A549 (cell line): ENCODE data around the gene ARRDC2. TPM values are rescaled to one million over a fixed set of nuclear protein-coding genes. Genes with fewer than 3 reads are reported as not detected.

ENCODE experiments used
- ATAC-seq, 2 experiments: fragments of 200-7000 bp in 1 of 2; fragments of >200 bp in 1 of 2; cut with Nextera tagmentation in 1 of 2; cut with Tn5 transposase in 1 of 2; 3 replicates each; pipeline versions ENCODE4 v1.8.0 to v1.9.1; 2018 to 2020; ENCODE audit warnings: mild to moderate bottlenecking in 1 of 2, moderate library complexity in 1 of 2
- CTCF ChIA-PET: fragments of 300-600 bp; sonication (Branson Sonifier 250); formaldehyde crosslinking; extraction: SDS; loops from one replicate; lab custom pipeline; 2021; ENCODE audit warnings: antibody characterized with exemption, inconsistent platforms; lab: Yijun Ruan, JAX
- POLR2A ChIA-PET: fragments of 350-600 bp; formaldehyde crosslinking; extraction: SDS; loops from one replicate; lab custom pipeline; 2021; ENCODE audit warnings: antibody characterized with exemption, inconsistent platforms; lab: Yijun Ruan, JAX
- DNase-seq, 2 experiments: peaks; one replicate each; pipeline versions ENCODE4 v3.0.0 to v3.0.0-alpha.2; 2011 to 2016; ENCODE audit warnings: low read depth in 1 of 2, low spot score in 1 of 2
- FAIRE-seq: peaks from 2 replicates; lab custom pipeline; 2011; peaks lifted over from hg19 to GRCh38; lab: Jason Lieb, UNC
- H3K27ac ChIP-seq, 2 experiments: fragments of >200 bp; sonication (Bioruptor Twin); formaldehyde crosslinking; 3 replicates each; pipeline ENCODE4 v1.5.1; 2016 to 2017
- H3K4me1 ChIP-seq: fragments of >200 bp; sonication (Bioruptor Twin); formaldehyde crosslinking; 3 replicates; pipeline ENCODE4 v1.6.1; 2016
- H3K4me2 ChIP-seq: fragments of >200 bp; sonication (Bioruptor Twin); formaldehyde crosslinking; 3 replicates; pipeline ENCODE4 v1.6.1; 2016
- H3K4me3 ChIP-seq: fragments of >200 bp; sonication (Bioruptor Twin); formaldehyde crosslinking; 3 replicates; pipeline ENCODE4 v1.5.1; 2016
- H3K9me3 ChIP-seq: fragments of >200 bp; sonication (Bioruptor Twin); formaldehyde crosslinking; 3 replicates; pipeline ENCODE4 v1.6.1; 2016
- ATOH8 ChIP-seq: fragments of 250-450 bp; sonication (Bioruptor Pico); IDR thresholded peaks from 2 replicates; pipeline ENCODE4 v1.5.0; 2020; ENCODE audit warnings: low read depth, mild to moderate bottlenecking, moderate library complexity
- BCL3 ChIP-seq: fragments of >200 bp; sonication (Bioruptor Twin); formaldehyde crosslinking; IDR thresholded peaks from 3 replicates; pipeline ENCODE4 v1.6.1; 2016
- CTCF ChIP-seq: fragments of >200 bp; sonication (Bioruptor Twin); formaldehyde crosslinking; IDR thresholded peaks from 3 replicates; pipeline ENCODE4 v1.5.1; 2016
- EP300 ChIP-seq, 2 experiments: fragments of >200 bp; sonication (Bioruptor Twin); formaldehyde crosslinking; IDR thresholded peaks; 2 replicates in 1 of 2; 3 replicates in 1 of 2; pipeline ENCODE4 v1.6.1; 2016 to 2017
- HES2 ChIP-seq: fragments of >200 bp; sonication (Bioruptor Twin); formaldehyde crosslinking; IDR thresholded peaks from 2 replicates; pipeline ENCODE4 v1.6.1; 2016
- HOXB13 ChIP-seq: fragments of 250-450 bp; sonication (Bioruptor Pico); IDR thresholded peaks from 2 replicates; pipeline ENCODE4 v1.5.0; 2020; ENCODE audit warnings: low read depth, mild to moderate bottlenecking, moderate library complexity
- HOXB5 ChIP-seq: fragments of 250-450 bp; sonication (Bioruptor Pico); IDR thresholded peaks from 2 replicates; pipeline ENCODE4 v1.5.0; 2020; ENCODE audit warnings: mild to moderate bottlenecking, moderate library complexity
- KDM5A ChIP-seq: fragments of 200-600 bp; sonication (generic); IDR thresholded peaks from 2 replicates; pipeline ENCODE4 v1.6.1; 2016; ENCODE audit warnings: antibody characterized with exemption, mild to moderate bottlenecking
- MAX ChIP-seq: IDR thresholded peaks from 2 replicates; pipeline ENCODE4 v1.6.1; 2012
- MAZ ChIP-seq: fragments of 150-350 bp; IDR thresholded peaks from 2 replicates; pipeline ENCODE4 v1.6.1; 2014; ENCODE audit warnings: antibody characterized with exemption, low read depth, low read length, borderline replicate concordance
- MYC ChIP-seq: IDR thresholded peaks from 2 replicates; pipeline ENCODE4 v1.6.1; 2012; ENCODE audit warnings: mild to moderate bottlenecking, inconsistent platforms, low read length, improper control_type of control experiment, borderline replicate concordance
- NFE2L2 ChIP-seq: fragments of 150-350 bp; conservative IDR thresholded peaks from 2 replicates; pipeline ENCODE4 v1.6.1; 2014; ENCODE audit warnings: low read length
- NPAS2 ChIP-seq: fragments of 250-450 bp; sonication (Bioruptor Pico); IDR thresholded peaks from 2 replicates; pipeline ENCODE4 v1.8.0; 2022; ENCODE audit warnings: mild to moderate bottlenecking, moderate library complexity, borderline replicate concordance
- PBX3 ChIP-seq: IDR thresholded peaks from 2 replicates; pipeline ENCODE4 v1.6.1; 2012
- RARB ChIP-seq: fragments of 250-450 bp; sonication (Bioruptor Pico); IDR thresholded peaks from 2 replicates; pipeline ENCODE4 v1.8.0; 2021; ENCODE audit warnings: mild to moderate bottlenecking, moderate library complexity
- RCOR1 ChIP-seq: fragments of 150-350 bp; IDR thresholded peaks from 2 replicates; pipeline ENCODE4 v1.6.1; 2014; ENCODE audit warnings: antibody characterized with exemption, low read length, low read depth
- REST ChIP-seq: fragments of 200-600 bp; sonication (generic); IDR thresholded peaks from 2 replicates; pipeline ENCODE4 v1.6.1; 2016; ENCODE audit warnings: antibody characterized with exemption, mild to moderate bottlenecking, moderate library complexity
- SREBF2 ChIP-seq: fragments of 450-650 bp; IDR thresholded peaks from 2 replicates; pipeline ENCODE4 v1.6.1; 2014; ENCODE audit warnings: mild to moderate bottlenecking, moderate library complexity
- TP53 ChIP-seq: fragments of 250-450 bp; sonication (Bioruptor Pico); IDR thresholded peaks from 2 replicates; pipeline ENCODE4 v1.5.0; 2021; ENCODE audit warnings: mild to moderate bottlenecking, moderate library complexity
- ZNF302 ChIP-seq: fragments of 250-450 bp; sonication (Bioruptor Pico); IDR thresholded peaks from 2 replicates; pipeline ENCODE4 v1.9.0; 2021; ENCODE audit warnings: inconsistent platforms, mild to moderate bottlenecking, moderate library complexity
- WGBS: methylation state at CpG from one replicate; pipeline ENCODE4 v1.1.6; 2017; ENCODE audit errors: missing lambda C conversion rate; 5-methylcytosine and 5-hydroxymethylcytosine counted together
- polyA plus RNA-seq, 4 experiments: library from polyadenylated mRNA; depleted of rRNA in 3 of 4; stranded (reverse); fragments of >200 nt; fragmentation: RNase III in 1 of 4; extraction: RNeasy Plus Mini Kit Qiagen cat#74134 plus additional on column Dnase treatment in 1 of 4; gene quantifications; 2 replicates in 3 of 4; 3 replicates in 1 of 4; pipeline ENCODE4 v1.2.3, GENCODE V29; 2011 to 2017

Gene ARRDC2
- polyA plus RNA-seq, 2 of the 4 experiments (the other 2 are of a cell fraction), result 14.5 to 14.8 TPM

- Histone ChIP-seq H3K27ac (no peak overlapping the region), H3K4me1 (peaks cover 3% of the 10 kb centered on the region; the same call in 1 of the 3 replicates), H3K4me2 (no peak overlapping the region), H3K4me3 (no peak overlapping the region), H3K9me3 (no peaks in the 10 kb centered on the region)
- ATAC-seq (peak; percentile 45 to 51; a peak in 3 of 6 replicates), DNase-seq (no peak), FAIRE-seq (no peak)
- 56% methylated on average over 11 of the region's 11 CpGs for WGBS
- CTCF ChIA-PET, result interaction anchor here (0.9 to 1.7 kb wide), 2 partner anchors 18 to 32 kb away, joined by 3 to 9 read pairs; no protein-coding TSS in a partner anchor
- TF ChIP-seq ZNF302 (CRISPR knock-in tag) (no peak), CTCF (no peak), MYC (no peak), HOXB5 (CRISPR knock-in tag) (no peak), BCL3 (no peak), MAX (no peak), MAZ (no peak), SREBF2 (no peak), TP53 (no peak), ATOH8 (no peak), HOXB13 (no peak), NFE2L2 (no peak), HES2 (no peak), NPAS2 (no peak), RARB (CRISPR knock-in tag) (no peak), RCOR1 (no peak), KDM5A (no peak), PBX3 (no peak), REST (no peak), EP300 (IDR thresholded peaks at IDR 0.05) (no peak)
- POLR2A ChIA-PET, result no interaction called here
Measured at GRCh38 chr19:17965370-17966128, 42.4 kb upstream of the ARRDC2 start.
